Measurements from ENCODE around the gene OR52K1.

Gene OR52K1

DNA sequence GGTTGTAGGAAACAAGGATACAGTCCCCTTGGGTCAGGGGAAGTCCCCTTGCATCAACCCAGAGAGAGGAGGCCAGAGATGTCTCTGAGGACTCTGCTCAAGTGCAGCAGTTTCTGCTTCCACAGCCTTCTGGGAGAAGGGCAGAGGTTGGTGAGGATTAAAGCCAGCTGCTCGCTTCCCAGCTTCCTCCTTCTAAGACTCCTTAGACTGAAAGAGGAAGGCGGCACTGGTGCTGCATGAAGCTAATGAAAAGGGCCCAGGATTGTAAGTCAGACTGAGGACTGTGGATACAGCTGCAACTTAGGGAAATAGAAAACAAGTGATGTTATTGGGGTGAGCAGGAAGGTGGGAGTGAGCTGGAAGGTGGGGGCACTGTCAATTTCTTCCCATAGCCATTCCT is at the start of gene OR52K1:
Gene OR52K1 (plus strand): TSS at position 202 of the 400 bp plus-strand sequence. CDS start 6,255 bp downstream, outside the sequence.
- H3K27me3 ChIP-seq (ENCODE audit: insufficient read depth, low read depth, severe bottlenecking), result peaks cover 56% of the 10 kb centered on the region
- no peaks in the 10 kb centered on the region for H3K9me3 ChIP-seq (ENCODE audit: severe bottlenecking)
- H3K27ac ChIP-seq, result no peak within 1 kb of the TSS
- no peak for DNase-seq
- no peak within 1 kb of the TSS for H3K4me3 ChIP-seq (ENCODE audit: low read depth, low read length)
- no peaks in the 10 kb centered on the region for H3K36me3 ChIP-seq
- TF ChIP-seq, protein P1, sequence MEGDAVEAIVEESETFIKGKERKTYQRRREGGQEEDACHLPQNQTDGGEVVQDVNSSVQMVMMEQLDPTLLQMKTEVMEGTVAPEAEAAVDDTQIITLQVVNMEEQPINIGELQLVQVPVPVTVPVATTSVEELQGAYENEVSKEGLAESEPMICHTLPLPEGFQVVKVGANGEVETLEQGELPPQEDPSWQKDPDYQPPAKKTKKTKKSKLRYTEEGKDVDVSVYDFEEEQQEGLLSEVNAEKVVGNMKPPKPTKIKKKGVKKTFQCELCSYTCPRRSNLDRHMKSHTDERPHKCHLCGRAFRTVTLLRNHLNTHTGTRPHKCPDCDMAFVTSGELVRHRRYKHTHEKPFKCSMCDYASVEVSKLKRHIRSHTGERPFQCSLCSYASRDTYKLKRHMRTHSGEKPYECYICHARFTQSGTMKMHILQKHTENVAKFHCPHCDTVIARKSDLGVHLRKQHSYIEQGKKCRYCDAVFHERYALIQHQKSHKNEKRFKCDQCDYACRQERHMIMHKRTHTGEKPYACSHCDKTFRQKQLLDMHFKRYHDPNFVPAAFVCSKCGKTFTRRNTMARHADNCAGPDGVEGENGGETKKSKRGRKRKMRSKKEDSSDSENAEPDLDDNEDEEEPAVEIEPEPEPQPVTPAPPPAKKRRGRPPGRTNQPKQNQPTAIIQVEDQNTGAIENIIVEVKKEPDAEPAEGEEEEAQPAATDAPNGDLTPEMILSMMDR (IDR thresholded peaks at IDR 0.05; ENCODE audit: low read depth, low read length), result no peak

DNA sequence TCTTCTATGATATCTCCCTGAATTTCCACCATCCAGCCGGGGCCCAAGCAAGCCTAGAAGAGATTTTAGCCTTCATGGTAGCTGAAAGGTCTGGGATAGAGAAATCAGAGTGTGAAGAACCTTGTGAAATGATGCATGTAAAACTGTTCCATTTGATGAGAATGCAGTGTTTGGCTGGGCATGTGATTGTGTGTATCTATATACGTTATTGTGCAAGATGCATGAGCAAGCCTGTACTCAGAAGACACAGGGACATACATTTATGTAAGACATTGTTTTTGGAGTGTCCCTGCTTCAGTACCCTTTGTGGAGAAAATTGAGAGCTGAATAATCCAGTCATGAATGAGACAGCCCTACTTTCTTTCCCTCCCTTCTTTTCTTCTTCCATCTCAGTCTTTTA is 48.6 kb upstream of the OR52K1 start:
- TF ChIP-seq, protein P1 (IDR thresholded peaks at IDR 0.05; ENCODE audit: low read depth, low read length), result no peak
- Histone ChIP-seq H3K36me3 (no peaks in the 10 kb centered on the region), H3K27ac (no peak overlapping the region), H3K4me3 (ENCODE audit: low read depth, low read length) (no peak overlapping the region), H3K9me3 (ENCODE audit: severe bottlenecking) (no peaks in the 10 kb centered on the region), H3K27me3 (ENCODE audit: insufficient read depth, low read depth, severe bottlenecking) (peaks cover 38% of the 10 kb centered on the region)
- DNase-seq, result no peak

DNA sequence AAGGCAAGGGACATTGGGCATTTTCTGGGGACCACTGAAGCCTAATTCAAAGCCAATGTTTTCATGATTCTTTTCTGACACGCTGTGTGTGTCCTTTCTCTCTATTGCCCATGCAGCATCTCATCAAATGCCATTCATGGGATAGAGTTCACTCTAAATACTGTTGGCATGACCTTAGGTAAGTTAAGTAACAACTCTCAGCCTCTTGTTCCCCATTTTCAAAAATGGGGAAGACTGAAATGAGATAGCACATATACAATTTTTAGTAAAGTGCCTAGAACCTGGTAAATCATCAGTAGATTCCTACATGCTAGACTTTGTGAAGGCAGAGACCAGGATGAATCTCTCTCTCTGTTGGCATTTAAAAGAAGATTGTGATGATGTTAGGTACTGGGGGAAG is 46.0 kb upstream of the OR52K1 start:
- TF ChIP-seq, protein P1 (IDR thresholded peaks at IDR 0.05; ENCODE audit: low read depth, low read length), result no peak
- no peak for DNase-seq
- H3K36me3 ChIP-seq, result no peaks in the 10 kb centered on the region
- no peak overlapping the region for H3K4me3 ChIP-seq (ENCODE audit: low read depth, low read length)
- H3K9me3 ChIP-seq (ENCODE audit: severe bottlenecking), result peaks cover 2% of the 10 kb centered on the region
- H3K27ac ChIP-seq, result no peak overlapping the region
- peaks cover 19% of the 10 kb centered on the region for H3K27me3 ChIP-seq (ENCODE audit: insufficient read depth, low read depth, severe bottlenecking)

DNA sequence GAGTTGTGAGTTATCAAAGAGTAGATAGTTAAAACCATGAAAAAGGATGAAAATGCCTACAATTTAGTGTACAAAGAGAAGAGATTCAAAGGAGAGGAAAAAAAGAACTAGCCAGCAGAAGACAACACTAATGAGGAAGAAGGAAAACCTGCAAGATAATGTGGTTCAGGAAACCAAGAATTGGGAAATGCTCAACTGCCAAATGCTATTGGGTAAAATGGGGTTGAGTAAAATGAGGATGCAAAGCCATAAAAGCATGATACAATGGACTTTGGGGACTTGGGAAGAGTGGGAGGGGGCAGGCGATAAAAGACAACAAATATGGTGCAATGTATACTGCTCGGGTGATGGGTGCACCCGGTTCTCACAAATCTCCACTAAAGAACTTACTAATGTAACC is 40.9 kb upstream of the OR52K1 start:
- H3K36me3 ChIP-seq, result no peaks in the 10 kb centered on the region
- peaks cover 2% of the 10 kb centered on the region for H3K9me3 ChIP-seq (ENCODE audit: severe bottlenecking)
- no peak for DNase-seq
- H3K27ac ChIP-seq, result no peak overlapping the region
- peaks cover 47% of the 10 kb centered on the region for H3K27me3 ChIP-seq (ENCODE audit: insufficient read depth, low read depth, severe bottlenecking)
- no peak overlapping the region for H3K4me3 ChIP-seq (ENCODE audit: low read depth, low read length)
- TF ChIP-seq, protein P1 (IDR thresholded peaks at IDR 0.05; ENCODE audit: low read depth, low read length), result no peak

DNA sequence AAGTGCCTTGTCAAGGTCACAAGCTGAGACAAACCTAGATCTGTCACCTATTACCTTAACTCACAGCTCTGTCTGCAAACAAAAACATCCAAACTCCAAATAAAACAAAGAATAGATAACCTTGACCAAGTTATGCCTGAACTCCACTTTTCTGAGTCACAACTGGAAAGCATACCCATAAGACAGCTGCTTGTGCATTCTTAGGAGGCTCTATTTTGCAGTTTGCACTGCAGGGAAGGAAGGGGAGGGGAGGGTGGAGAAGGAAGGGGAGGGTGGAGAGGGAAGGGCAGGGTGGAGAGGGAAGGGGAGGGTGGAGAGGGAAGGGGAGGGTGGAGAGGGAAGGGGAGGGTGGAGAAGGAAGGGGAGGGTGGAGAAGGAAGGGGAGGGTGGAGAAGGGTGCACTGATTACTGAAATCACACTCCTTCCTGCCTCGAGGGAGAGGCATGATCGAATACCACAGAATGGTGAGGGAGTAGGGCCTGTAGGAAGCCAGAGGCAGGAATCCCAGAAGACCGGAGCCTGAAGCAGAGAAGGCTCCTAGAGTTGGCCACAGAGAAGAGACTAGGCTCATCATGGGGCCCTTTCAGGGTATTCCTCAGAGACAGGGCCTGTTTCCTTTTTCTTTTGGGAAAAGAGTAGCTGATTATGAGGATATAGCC is 39.1 kb upstream of the OR52K1 start:
- TF ChIP-seq, protein P1 (IDR thresholded peaks at IDR 0.05; ENCODE audit: low read depth, low read length), result no peak
- no peak for DNase-seq

DNA sequence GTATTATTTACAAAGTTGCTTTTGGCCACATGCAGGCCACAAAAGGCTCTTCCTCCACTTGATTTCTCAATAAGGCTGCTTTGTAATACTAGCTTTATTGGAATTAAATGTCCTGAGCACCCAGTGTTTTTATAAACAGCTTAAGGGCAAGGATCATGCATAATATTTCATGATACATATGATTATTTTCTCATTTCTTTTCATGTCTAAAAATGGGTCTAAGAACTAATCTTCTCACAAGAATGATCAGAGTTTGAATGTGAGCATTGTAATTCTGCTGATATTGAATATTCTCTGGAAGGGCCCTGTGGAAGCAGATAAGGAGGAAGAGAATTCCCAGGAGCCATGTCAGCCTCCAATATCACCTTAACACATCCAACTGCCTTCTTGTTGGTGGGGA is 33.5 kb upstream of the OR52K1 start, which contains the start of gene OR52K2:
Gene OR52K2 (plus strand): TSS at position 301 of the 400 bp plus-strand sequence. CDS start 45 bp downstream, at position 346.
- H3K9me3 ChIP-seq (ENCODE audit: severe bottlenecking), result no peaks in the 10 kb centered on the region

More for the DNA sequence above, 39.1 kb upstream of the OR52K1 start:
- Histone ChIP-seq H3K4me3 (ENCODE audit: low read depth, low read length) (no peak overlapping the region), H3K27me3 (ENCODE audit: insufficient read depth, low read depth, severe bottlenecking) (peaks cover 57% of the 10 kb centered on the region), H3K36me3 (no peaks in the 10 kb centered on the region), H3K9me3 (ENCODE audit: severe bottlenecking) (peaks cover 2% of the 10 kb centered on the region), H3K27ac (no peak overlapping the region)

More for the DNA sequence above, 33.5 kb upstream of the OR52K1 start, which contains the start of gene OR52K2:
- H3K4me3 ChIP-seq (ENCODE audit: low read depth, low read length), result no peak within 1 kb of the TSS
- no peak for DNase-seq
- no peak within 1 kb of the TSS for H3K27ac ChIP-seq
- TF ChIP-seq, protein P1 (IDR thresholded peaks at IDR 0.05; ENCODE audit: low read depth, low read length), result no peak
- peaks cover 50% of the 10 kb centered on the region for H3K27me3 ChIP-seq (ENCODE audit: insufficient read depth, low read depth, severe bottlenecking)
- H3K36me3 ChIP-seq, result no peaks in the 10 kb centered on the region

Measured in WERI-Rb-1 (cell line).